K562 (cell line): ENCODE data around the gene CCDC184. TPM values are rescaled to one million over a fixed set of nuclear protein-coding genes. Genes with fewer than 3 reads are reported as not detected.

Experiments
- DPF2 ChIP-seq: fragments of 450-650 bp; IDR thresholded peaks from 2 replicates; pipeline ENCODE4 v1.6.1; 2016
- HDAC8 ChIP-seq: fragments of 450-650 bp; IDR thresholded peaks from 2 replicates; pipeline ENCODE4 v1.6.1; 2016; ENCODE audit warnings: mild to moderate bottlenecking, missing genetic modification characterization, moderate library complexity, missing compliant biosample characterization
- HMBOX1 ChIP-seq: sonication (generic); IDR thresholded peaks from 2 replicates; pipeline ENCODE4 v1.6.1; 2016
- MBD1 ChIP-seq: fragments of 250-450 bp; sonication (Bioruptor Pico); IDR thresholded peaks from 2 replicates; pipeline ENCODE4 v1.8.0; 2022; ENCODE audit warnings: inconsistent platforms
- MTA3 ChIP-seq: fragments of 450-650 bp; formaldehyde crosslinking; IDR thresholded peaks from 2 replicates; pipeline ENCODE4 v1.6.1; 2017; ENCODE audit warnings: mild to moderate bottlenecking, borderline replicate concordance
- NBN ChIP-seq: fragments of 450-650 bp; IDR thresholded peaks from 2 replicates; pipeline ENCODE4 v1.6.1; 2016; ENCODE audit warnings: low read depth, mild to moderate bottlenecking
- PRDM10 ChIP-seq: fragments of 450-650 bp; IDR thresholded peaks from 2 replicates; pipeline ENCODE4 v1.6.1; 2018; ENCODE audit not compliant: partially characterized antibody
- SMARCC2 ChIP-seq: fragments of 450-650 bp; IDR thresholded peaks from 2 replicates; pipeline ENCODE4 v1.6.1; 2017; ENCODE audit warnings: antibody characterized with exemption, moderate library complexity, mild to moderate bottlenecking, low read depth
- SMC3 ChIP-seq: conservative IDR thresholded peaks from 2 replicates; pipeline ENCODE4 v1.6.1; 2011; ENCODE audit warnings: low read depth, low read length, improper control_type of control experiment; ENCODE audit not compliant: insufficient read depth
- ZNF592 ChIP-seq: fragments of 450-650 bp; IDR thresholded peaks from 2 replicates; pipeline ENCODE4 v1.6.1; 2017; ENCODE audit warnings: antibody characterized with exemption, mild to moderate bottlenecking
- polyA plus RNA-seq, 8 experiments: library from polyadenylated mRNA; depleted of rRNA in 4 of 8; stranded (reverse) in 5 of 8; unstranded in 3 of 8; fragments of >200 nt; fragmentation: Nextera tagmentation in 2 of 8; fragmentation: Illumina TruSeq in 1 of 8; extraction: Ambion mirVana in 2 of 8; extraction: Trizol in 1 of 8; gene quantifications; 2 replicates each; pipeline versions ENCODE4 v1.2.1 to v1.2.3, GENCODE V29; 2011 to 2014; ENCODE audit warnings: inconsistent platforms in 1 of 8, missing spikeins in 1 of 8
- total RNA-seq, 7 experiments: library from RNA; depleted of rRNA in 6 of 7; stranded (reverse); fragments of >200 nt in 6 of 7; fragmentation: Illumina TruSeq in 2 of 7; extraction: Trizol in 2 of 7; gene quantifications; 2 replicates each; pipeline versions ENCODE4 v1.2.1 to v1.2.3, GENCODE V29; 2011 to 2021; ENCODE audit warnings: low replicate concordance in 1 of 7
- TF ChIP-seq, protein P1 (sequence below), 2 experiments: fragments of 450-650 bp in 1 of 2; sonication (generic) in 1 of 2; formaldehyde crosslinking in 1 of 2; IDR thresholded peaks in 1 of 2; conservative IDR thresholded peaks in 1 of 2; 2 replicates each; pipeline versions ENCODE4 v1.6.1 to v1.8.1; 2016 to 2023; ENCODE audit warnings: mild to moderate bottlenecking in 2 of 2, moderate library complexity in 2 of 2, inconsistent platforms in 1 of 2, missing genetic modification reagents in 1 of 2
- TF ChIP-seq, protein P2 (sequence below): sonication (generic); formaldehyde crosslinking; IDR thresholded peaks from 2 replicates; pipeline ENCODE4 v1.8.1; 2023; ENCODE audit warnings: mild to moderate bottlenecking, missing genetic modification reagents

The CCDC184 gene
- total and polyA plus RNA-seq, 9 of the 15 experiments (the other 6 are each of a cell fraction or from before 2014, with no cell fraction given): 0.09 TPM; not detected in 8

GRCh38 chr12:48175613-48176416 lies 7.6 kb upstream of the CCDC184 start (continued):
- TF ChIP-seq, protein P1, sequence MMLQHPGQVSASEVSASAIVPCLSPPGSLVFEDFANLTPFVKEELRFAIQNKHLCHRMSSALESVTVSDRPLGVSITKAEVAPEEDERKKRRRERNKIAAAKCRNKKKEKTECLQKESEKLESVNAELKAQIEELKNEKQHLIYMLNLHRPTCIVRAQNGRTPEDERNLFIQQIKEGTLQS (IDR thresholded peaks at IDR 0.05): peak; percentile 88
- TF ChIP-seq, protein P1 (CRISPR knock-in tag; conservative IDR thresholded peaks at IDR 0.05): no peak
- TF ChIP-seq PRDM10 (no peak), MBD1 (CRISPR knock-in tag) (no peak), DPF2 (peak; percentile 48; the same call in 1 of the 2 replicates), MTA3 (no peak), HMBOX1 (peak; percentile 38; the same call in 1 of the 2 replicates), ZNF592 (no peak), HDAC8 (tag) (no peak), SMARCC2 (peak; percentile 14; the same call in 1 of the 2 replicates), SMC3 (no peak), NBN (0 out of 2 replicates have a peak, but pooled peaks have one; percentile 57)
- TF ChIP-seq, protein P2, sequence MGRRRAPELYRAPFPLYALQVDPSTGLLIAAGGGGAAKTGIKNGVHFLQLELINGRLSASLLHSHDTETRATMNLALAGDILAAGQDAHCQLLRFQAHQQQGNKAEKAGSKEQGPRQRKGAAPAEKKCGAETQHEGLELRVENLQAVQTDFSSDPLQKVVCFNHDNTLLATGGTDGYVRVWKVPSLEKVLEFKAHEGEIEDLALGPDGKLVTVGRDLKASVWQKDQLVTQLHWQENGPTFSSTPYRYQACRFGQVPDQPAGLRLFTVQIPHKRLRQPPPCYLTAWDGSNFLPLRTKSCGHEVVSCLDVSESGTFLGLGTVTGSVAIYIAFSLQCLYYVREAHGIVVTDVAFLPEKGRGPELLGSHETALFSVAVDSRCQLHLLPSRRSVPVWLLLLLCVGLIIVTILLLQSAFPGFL (CRISPR knock-in tag): no peak
